ENCODE data around the gene NR2C1. TPM values are rescaled to one million over a fixed set of nuclear protein-coding genes. Genes with fewer than 3 reads are reported as not detected.
A peak's percentile ranks its signal among the peaks of the same experiment; 100 is the strongest.

Gene NR2C1
- total RNA-seq, result 10 to 100 TPM; 16.2 to 28.8 TPM

- ATAC-seq (peak; percentile 99), DNase-seq (peak; percentile 50 to 96 (median 94))
- Histone ChIP-seq H3K9me3 (no peaks in the 10 kb centered on the region), H3K36me3 (replicated peaks in 1 of 2; ENCODE audit: insufficient read depth in 1 of 2, low read depth in 2 of 2) (no peaks in the 10 kb centered on the region), H3K27ac (peak within 1 kb of the TSS; percentile 59 to 96 (median 84)), H3K4me3 (peak within 1 kb of the TSS; percentile 99), H3K27me3 (no peaks in the 10 kb centered on the region), H3K4me1 (peaks cover 17% of the 10 kb centered on the region)
- 0% methylated on average over 41 to 69 of the region's 99 CpGs for WGBS, 2 donors
- TF ChIP-seq CTCF (IDR thresholded peaks at IDR 0.05) (peak in 3 of 7 experiments; percentile 90 to 97 (median 90)), POLR2A (IDR thresholded peaks at IDR 0.05) (peak; percentile 18 to 51 (median 47))
- intact Hi-C loops (cut with DNase I), result no loop called here
Measured at GRCh38 chr12:95072900-95073697, at the start of gene NR2C1. NR2C1 (minus strand) TSS chr12:95073618; CDS start chr12:95067384, 6,234 bp downstream.

- 87 to 92% methylated on average over 3 of the region's 3 CpGs for WGBS, 2 donors
- TF ChIP-seq CTCF (IDR thresholded peaks at IDR 0.05) (no peak), POLR2A (IDR thresholded peaks at IDR 0.05) (no peak)
- Histone ChIP-seq H3K27me3 (no peaks in the 10 kb centered on the region), H3K9me3 (no peaks in the 10 kb centered on the region), H3K27ac (peak overlapping the region in 3 of 4 donors; percentile 24 to 64 (median 37)), H3K4me3 (no peak overlapping the region), H3K4me1 (peaks cover 20% of the 10 kb centered on the region), H3K36me3 (replicated peaks in 1 of 2; ENCODE audit: insufficient read depth in 1 of 2, low read depth in 2 of 2) (no peaks in the 10 kb centered on the region)
- ATAC-seq (no peak), DNase-seq (no peak)
- intact Hi-C loops (cut with DNase I), result loop anchor here (5.0 to 10.0 kb wide), 2 partner anchors 224 to 416 kb away; no protein-coding TSS in a partner anchor
Measured at GRCh38 chr12:95118788-95119179, 45.4 kb upstream of the NR2C1 start.

GRCh38 chr12:95118138-95118787 lies 44.8 kb upstream of the NR2C1 start:
- 37 to 45% methylated on average over 4 of the region's 4 CpGs for WGBS, 2 donors
- DNase-seq, result peak in 1 of 4 donors; percentile 22
- TF ChIP-seq POLR2A (IDR thresholded peaks at IDR 0.05), result no peak
- TF ChIP-seq CTCF (IDR thresholded peaks at IDR 0.05), result no peak

GRCh38 chr12:95117178-95117599 lies 43.8 kb upstream of the NR2C1 start:
- intact Hi-C loops (cut with DNase I), result loop anchor here (5.0 to 10.0 kb wide), 2 partner anchors 225 to 418 kb away; no protein-coding TSS in a partner anchor
- Histone ChIP-seq H3K9me3 (no peaks in the 10 kb centered on the region), H3K27ac (peak overlapping the region in 3 of 4 donors; percentile 22 to 64 (median 40)), H3K27me3 (no peaks in the 10 kb centered on the region), H3K4me3 (no peak overlapping the region), H3K4me1 (peaks cover 20% of the 10 kb centered on the region), H3K36me3 (replicated peaks in 1 of 2; ENCODE audit: insufficient read depth in 1 of 2, low read depth in 2 of 2) (peaks cover 0 to 2% of the 10 kb centered on the region in 2 donors)
- 22 to 31% methylated on average over 2 of the region's 2 CpGs for WGBS, 2 donors
- TF ChIP-seq POLR2A (IDR thresholded peaks at IDR 0.05), result no peak
- peak; percentile 43 to 89 (median 80) for TF ChIP-seq CTCF (IDR thresholded peaks at IDR 0.05)
- ATAC-seq, result peak; percentile 83
- DNase-seq, result peak; percentile 72 to 86 (median 82)

More at GRCh38 chr12:95118138-95118787, 44.8 kb upstream of the NR2C1 start:
- Histone ChIP-seq H3K4me1 (peaks cover 20% of the 10 kb centered on the region), H3K27ac (peak overlapping the region in 3 of 4 donors; percentile 37 to 64 (median 40)), H3K4me3 (no peak overlapping the region), H3K9me3 (no peaks in the 10 kb centered on the region), H3K27me3 (no peaks in the 10 kb centered on the region), H3K36me3 (replicated peaks in 1 of 2; ENCODE audit: insufficient read depth in 1 of 2, low read depth in 2 of 2) (no peaks in the 10 kb centered on the region)
- intact Hi-C loops (cut with DNase I), result loop anchor here (5.0 to 10.0 kb wide), 2 partner anchors 224 to 417 kb away; no protein-coding TSS in a partner anchor
- ATAC-seq, result peak; percentile 60

Measured in body of pancreas (tissue), 4 donors.